ENCODE results near the gene EFNA5. TPM values are rescaled to one million over a fixed set of nuclear protein-coding genes. Genes with fewer than 3 reads are reported as not detected.

EFNA5 gene
- polyA plus RNA-seq, 3 donors = 0.01 TPM; not detected in 2

- H3K9me3 ChIP-seq (replicated peaks in 1 of 2; ENCODE audit: control insufficient read depth in 1 of 2, insufficient read depth in 1 of 2, low read length in 2 of 2) = no peaks in the 10 kb centered on the region
- H3K36me3 ChIP-seq (replicated peaks in 1 of 2; ENCODE audit: control insufficient read depth in 1 of 2, insufficient read depth in 2 of 2, low read length in 2 of 2) = no peaks in the 10 kb centered on the region
- TF ChIP-seq CTCF (IDR thresholded peaks at IDR 0.05) = no peak
- DNase-seq = no peak
- no peak overlapping the region for H3K27ac ChIP-seq (ENCODE audit: low read depth in 1 of 2, low read length in 2 of 2)
- H3K9ac ChIP-seq (ENCODE audit: insufficient read depth, low read length, poor library complexity, severe bottlenecking) = no peak overlapping the region
- H2AFZ ChIP-seq (ENCODE audit: insufficient read depth, low read depth, low read length, poor library complexity, severe bottlenecking) = no peak overlapping the region
- H3K79me2 ChIP-seq (ENCODE audit: insufficient read depth, low read length) = no peaks in the 10 kb centered on the region
- whole genome bisulfite sequencing (ENCODE audit: insufficient coverage) = 100% methylated on average over 1 of the region's 2 CpGs
- intact Hi-C loops (cut with micrococcal nuclease) = no loop called here
- no peaks in the 10 kb centered on the region for H3K9me3 Mint-ChIP-seq
- H3K4me2 ChIP-seq (replicated peaks; ENCODE audit: extremely low read depth, low read length, poor library complexity, severe bottlenecking) = no peak overlapping the region
- H3K27me3 ChIP-seq (ENCODE audit: control insufficient read depth in 2 of 2, insufficient read depth in 2 of 2, low read length in 2 of 2) = no peaks in the 10 kb centered on the region
- no peak overlapping the region for H3K4me3 ChIP-seq (replicated peaks in 1 of 3; ENCODE audit: low read depth in 2 of 3, low read length in 3 of 3)
- H3K4me3 Mint-ChIP-seq = no peak overlapping the region
- no peak overlapping the region for H3K27ac Mint-ChIP-seq
- no peaks in the 10 kb centered on the region for H4K20me1 ChIP-seq (ENCODE audit: insufficient read depth, low read length)
- no peaks in the 10 kb centered on the region for H3K36me3 Mint-ChIP-seq
- peaks cover 13% of the 10 kb centered on the region for H3K4me1 Mint-ChIP-seq
- peaks cover 7 to 9% of the 10 kb centered on the region in 2 donors for H3K4me1 ChIP-seq (ENCODE audit: control insufficient read depth in 1 of 2, insufficient read depth in 2 of 2, low read length in 2 of 2)
- peaks cover 0 to 2% (median 0%) of the 10 kb centered on the region in 3 donors for H3K27me3 Mint-ChIP-seq (ENCODE audit: low read depth in 3 of 3)
Measured at GRCh38 chr5:107425541-107426031, 245.2 kb downstream of the EFNA5 start.

- peaks cover 0 to 2% (median 0%) of the 10 kb centered on the region in 3 donors for H3K27me3 Mint-ChIP-seq (ENCODE audit: low read depth in 3 of 3)
- Histone ChIP-seq H3K4me1 (ENCODE audit: control insufficient read depth in 1 of 2, insufficient read depth in 2 of 2, low read length in 2 of 2) (peaks cover 7 to 9% of the 10 kb centered on the region in 2 donors), H3K27me3 (ENCODE audit: control insufficient read depth in 2 of 2, insufficient read depth in 2 of 2, low read length in 2 of 2) (no peaks in the 10 kb centered on the region), H4K20me1 (ENCODE audit: insufficient read depth, low read length) (no peaks in the 10 kb centered on the region), H2AFZ (ENCODE audit: insufficient read depth, low read depth, low read length, poor library complexity, severe bottlenecking) (no peak overlapping the region), H3K4me3 (replicated peaks in 1 of 3; ENCODE audit: low read depth in 2 of 3, low read length in 3 of 3) (no peak overlapping the region), H3K9ac (ENCODE audit: insufficient read depth, low read length, poor library complexity, severe bottlenecking) (no peak overlapping the region), H3K27ac (ENCODE audit: low read depth in 1 of 2, low read length in 2 of 2) (no peak overlapping the region), H3K36me3 (replicated peaks in 1 of 2; ENCODE audit: control insufficient read depth in 1 of 2, insufficient read depth in 2 of 2, low read length in 2 of 2) (no peaks in the 10 kb centered on the region), H3K79me2 (ENCODE audit: insufficient read depth, low read length) (no peaks in the 10 kb centered on the region), H3K9me3 (replicated peaks in 1 of 2; ENCODE audit: control insufficient read depth in 1 of 2, insufficient read depth in 1 of 2, low read length in 2 of 2) (no peaks in the 10 kb centered on the region), H3K4me2 (replicated peaks; ENCODE audit: extremely low read depth, low read length, poor library complexity, severe bottlenecking) (no peak overlapping the region)
- peaks cover 10% of the 10 kb centered on the region for H3K4me1 Mint-ChIP-seq
- H3K4me3 Mint-ChIP-seq = no peak overlapping the region
- intact Hi-C loops (cut with micrococcal nuclease) = no loop called here
- DNase-seq = no peak
- H3K9me3 Mint-ChIP-seq = no peaks in the 10 kb centered on the region
- H3K36me3 Mint-ChIP-seq = no peaks in the 10 kb centered on the region
- no peak overlapping the region for H3K27ac Mint-ChIP-seq
- 80% methylated on average over 1 of the region's 2 CpGs for WGBS (ENCODE audit: insufficient coverage)
- TF ChIP-seq CTCF (IDR thresholded peaks at IDR 0.05) = no peak
Measured at GRCh38 chr5:107424491-107424890, 246.2 kb downstream of the EFNA5 start.

Data from CD14-positive monocyte (primary cell).